ENCODE results near the gene DOCK4. TPM values are rescaled to one million over a fixed set of nuclear protein-coding genes. Genes with fewer than 3 reads are reported as not detected.

Gene DOCK4
- total and polyA plus RNA-seq, 2 of the 8 experiments (the other 6 are each of a cell fraction or from before 2014, with no cell fraction given): 5.1 to 23.6 TPM

DNA sequence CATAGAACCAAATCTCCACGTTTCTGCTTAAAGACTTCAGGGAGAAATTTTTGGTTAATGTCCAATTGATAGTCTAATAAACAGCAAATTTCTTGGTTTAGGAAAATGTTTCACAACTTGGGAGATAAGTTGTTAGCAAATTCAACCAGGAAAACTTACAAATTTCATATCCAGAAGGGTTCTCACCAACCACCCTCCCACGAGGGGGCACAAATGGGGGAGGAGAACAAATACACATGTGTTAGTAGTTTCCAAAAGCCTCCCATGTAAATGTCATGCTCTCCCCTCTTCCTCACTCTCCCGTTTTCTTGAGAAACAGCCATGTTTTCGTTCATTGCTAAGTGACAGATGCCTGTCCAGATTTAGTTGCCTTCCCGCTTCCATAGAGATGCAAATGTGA is 10.5 kb downstream of the DOCK4 start:
- POLR2A ChIA-PET (ENCODE audit: partially characterized antibody): interaction anchor here (2.4 kb wide), 1 partner anchor 10 kb away, joined by 6 read pairs; no protein-coding TSS in a partner anchor
- Histone ChIP-seq H4K5ac (ENCODE audit: insufficient read length, low read depth, low read length) (no peak overlapping the region), H4K20me1 (replicated peaks in 1 of 2; ENCODE audit: control insufficient read depth in 1 of 2, insufficient read depth in 2 of 2, low read length in 2 of 2) (peaks cover 0 to 2% of the 10 kb centered on the region in 2 experiments), H3K23me2 (ENCODE audit: low read depth, low read length) (no peaks in the 10 kb centered on the region), H3K9ac (replicated peaks in 1 of 4; ENCODE audit: extremely low read depth in 1 of 4, low read depth in 3 of 4, low read length in 3 of 4) (no peak overlapping the region), H3K23ac (ENCODE audit: insufficient read length) (no peak overlapping the region), H3K27me3 (replicated peaks in 1 of 4; ENCODE audit: control insufficient read depth in 3 of 4, extremely low read depth in 1 of 4, insufficient read depth in 3 of 4, low read length in 3 of 4) (no peaks in the 10 kb centered on the region), H2AK5ac (ENCODE audit: low read depth, low read length) (no peak overlapping the region), H3K9me3 (ENCODE audit: insufficient read depth in 2 of 2, low read depth in 1 of 2, low read length in 1 of 2) (no peaks in the 10 kb centered on the region), H3K79me1 (ENCODE audit: low read depth, low read length) (peaks cover 3% of the 10 kb centered on the region), H3K4ac (replicated peaks; ENCODE audit: insufficient read length, low read depth, low read length) (no peak overlapping the region), H4K91ac (replicated peaks; ENCODE audit: insufficient read length, low read length) (no peak overlapping the region), H3K56ac (replicated peaks; ENCODE audit: insufficient read length, low read depth, low read length) (no peak overlapping the region), H2BK15ac (ENCODE audit: low read length) (no peak overlapping the region), H2BK5ac (ENCODE audit: low read depth, low read length) (no peak overlapping the region; the same call in 1 of the 2 replicates), H3K14ac (ENCODE audit: insufficient read length) (no peak overlapping the region), H2AFZ (ENCODE audit: low read length) (no peak overlapping the region), H3K4me2 (ENCODE audit: insufficient read depth in 1 of 2, low read depth in 2 of 2, low read length in 2 of 2) (no peak overlapping the region), H4K8ac (ENCODE audit: extremely low read depth, insufficient read depth, low read length) (no peak overlapping the region), H3K36me3 (ENCODE audit: control insufficient read depth in 2 of 4, insufficient read depth in 4 of 4, low read length in 3 of 4) (no peaks in the 10 kb centered on the region), H3K79me2 (ENCODE audit: control insufficient read depth in 1 of 2, insufficient read depth in 2 of 2, low read length in 2 of 2) (peaks cover 0 to 73% of the 10 kb centered on the region in 2 experiments; a peak in 2 of 4 replicates), H3K4me1 (replicated peaks in 1 of 4; ENCODE audit: control insufficient read depth in 3 of 4, insufficient read depth in 4 of 4, low read length in 3 of 4) (peaks cover 0 to 6% (median 2%) of the 10 kb centered on the region in 4 experiments; a peak in 1 of 7 replicates), H3K27ac (ENCODE audit: low read depth, low read length) (no peak overlapping the region), H2BK20ac (ENCODE audit: low read length) (no peak overlapping the region), H2BK12ac (ENCODE audit: low read depth, low read length) (no peak overlapping the region), H3K18ac (ENCODE audit: extremely low read depth, low read length) (no peak overlapping the region), H2BK120ac (replicated peaks; ENCODE audit: low read depth, low read length) (no peak overlapping the region), H3K4me3 (ENCODE audit: extremely low read depth in 1 of 4, insufficient read depth in 2 of 4, low read depth in 3 of 4, low read length in 4 of 4) (no peak overlapping the region)
- 87% methylated on average over 5 of the region's 5 CpGs; no CpG with 5 or more reads in 1 of the 2 experiments for WGBS, 2 experiments (ENCODE audit: extremely low coverage in 1 of 2, insufficient coverage in 1 of 2, insufficient read length in 1 of 2, insufficient replicate concordance in 2 of 2, low coverage in 1 of 2, low lambda C conversion rate in 2 of 2, missing lambda C conversion rate in 1 of 2)
- CTCF ChIA-PET (ENCODE audit: partially characterized antibody): interaction anchor here (1.1 kb wide), 1 partner anchor 8 kb away, joined by 3 read pairs; no protein-coding TSS in a partner anchor
- FAIRE-seq: no peak
- DNase-seq (ENCODE audit: low read depth in 1 of 2, low spot score in 2 of 2): no peak
- no peak for TF ChIP-seq SIN3A (conservative IDR thresholded peaks at IDR 0.05 in 1 of 2, IDR thresholded peaks at IDR 0.05 in 1 of 2; ENCODE audit: low read depth in 1 of 2, low read length in 2 of 2)
- TF ChIP-seq RXRA (IDR thresholded peaks at IDR 0.05; ENCODE audit: insufficient read depth, low read depth, low read length): no peak
- TF ChIP-seq, protein P1, sequence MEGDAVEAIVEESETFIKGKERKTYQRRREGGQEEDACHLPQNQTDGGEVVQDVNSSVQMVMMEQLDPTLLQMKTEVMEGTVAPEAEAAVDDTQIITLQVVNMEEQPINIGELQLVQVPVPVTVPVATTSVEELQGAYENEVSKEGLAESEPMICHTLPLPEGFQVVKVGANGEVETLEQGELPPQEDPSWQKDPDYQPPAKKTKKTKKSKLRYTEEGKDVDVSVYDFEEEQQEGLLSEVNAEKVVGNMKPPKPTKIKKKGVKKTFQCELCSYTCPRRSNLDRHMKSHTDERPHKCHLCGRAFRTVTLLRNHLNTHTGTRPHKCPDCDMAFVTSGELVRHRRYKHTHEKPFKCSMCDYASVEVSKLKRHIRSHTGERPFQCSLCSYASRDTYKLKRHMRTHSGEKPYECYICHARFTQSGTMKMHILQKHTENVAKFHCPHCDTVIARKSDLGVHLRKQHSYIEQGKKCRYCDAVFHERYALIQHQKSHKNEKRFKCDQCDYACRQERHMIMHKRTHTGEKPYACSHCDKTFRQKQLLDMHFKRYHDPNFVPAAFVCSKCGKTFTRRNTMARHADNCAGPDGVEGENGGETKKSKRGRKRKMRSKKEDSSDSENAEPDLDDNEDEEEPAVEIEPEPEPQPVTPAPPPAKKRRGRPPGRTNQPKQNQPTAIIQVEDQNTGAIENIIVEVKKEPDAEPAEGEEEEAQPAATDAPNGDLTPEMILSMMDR (IDR thresholded peaks at IDR 0.05; ENCODE audit: control extremely low read depth in 1 of 3, insufficient read depth in 1 of 3, low read depth in 1 of 3, low read length in 3 of 3): no peak
- no peak for TF ChIP-seq FOSL1 (IDR thresholded peaks at IDR 0.05; ENCODE audit: insufficient read depth, low read depth, low read length)
- TF ChIP-seq ASH2L (IDR thresholded peaks at IDR 0.05; ENCODE audit: low read length): no peak
- TF ChIP-seq GTF2F1 (IDR thresholded peaks at IDR 0.05; ENCODE audit: borderline replicate concordance, low read depth, low read length): no peak
- TF ChIP-seq SRF (IDR thresholded peaks at IDR 0.05; ENCODE audit: low read depth, low read length): no peak
- no peak for TF ChIP-seq RFX5 (IDR thresholded peaks at IDR 0.05; ENCODE audit: borderline replicate concordance, low read depth, low read length)
- no peak for TF ChIP-seq TBP (IDR thresholded peaks at IDR 0.05; ENCODE audit: low read depth, low read length)
- TF ChIP-seq CBX8 (IDR thresholded peaks at IDR 0.05; ENCODE audit: borderline replicate concordance, low read depth, low read length): no peak
- TF ChIP-seq NANOG (IDR thresholded peaks at IDR 0.05; ENCODE audit: insufficient read depth, low read depth, low read length, poor library complexity, severe bottlenecking): no peak

All from H1 (cell line).